ENCODE data around the gene CPVL.

Gene CPVL

DNA sequence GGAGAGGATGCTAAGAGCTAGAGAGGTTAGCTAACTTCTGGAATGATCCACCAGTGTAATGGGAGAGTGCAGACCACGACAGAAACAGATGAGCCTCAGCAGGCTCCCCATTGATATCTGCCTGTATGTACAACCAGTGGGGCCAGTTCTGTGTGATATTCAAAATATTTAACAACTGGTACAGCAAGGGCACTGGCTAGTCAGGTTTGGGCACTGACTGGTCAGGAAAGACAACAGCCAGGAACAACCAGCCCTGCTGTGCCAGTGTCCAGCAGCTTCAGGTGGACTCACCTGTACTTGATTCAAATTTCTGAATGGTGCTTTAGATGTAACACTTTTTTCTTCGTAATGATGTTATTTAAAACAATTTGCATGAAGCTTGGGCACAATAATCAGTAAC lies 182.3 kb downstream of the CPVL start:
- Histone ChIP-seq H3K79me2 (ENCODE audit: insufficient read depth, low read length) (no peaks in the 10 kb centered on the region), H3K36me3 (ENCODE audit: insufficient read depth, low read length) (no peaks in the 10 kb centered on the region), H3K4me2 (ENCODE audit: insufficient read depth, low read length) (no peak overlapping the region), H4K20me1 (ENCODE audit: insufficient read depth, low read length) (no peaks in the 10 kb centered on the region), H3K4me3 (ENCODE audit: low read depth in 1 of 2, low read length in 2 of 2) (no peak overlapping the region), H2AFZ (ENCODE audit: low read depth, low read length) (no peak overlapping the region), H3K4me1 (ENCODE audit: insufficient read depth, low read length) (no peaks in the 10 kb centered on the region), H3K27me3 (ENCODE audit: insufficient read depth, low read length, poor library complexity) (no peaks in the 10 kb centered on the region), H3K9me3 (ENCODE audit: insufficient read depth, low read length, severe bottlenecking) (no peaks in the 10 kb centered on the region), H3K9ac (ENCODE audit: low read depth, low read length) (no peak overlapping the region), H3K27ac (ENCODE audit: low read length) (no peak overlapping the region)
- ATAC-seq (ENCODE audit: insufficient read depth, low read depth), result no peak
- DNase-seq, result no peak
- TF ChIP-seq, protein P1, sequence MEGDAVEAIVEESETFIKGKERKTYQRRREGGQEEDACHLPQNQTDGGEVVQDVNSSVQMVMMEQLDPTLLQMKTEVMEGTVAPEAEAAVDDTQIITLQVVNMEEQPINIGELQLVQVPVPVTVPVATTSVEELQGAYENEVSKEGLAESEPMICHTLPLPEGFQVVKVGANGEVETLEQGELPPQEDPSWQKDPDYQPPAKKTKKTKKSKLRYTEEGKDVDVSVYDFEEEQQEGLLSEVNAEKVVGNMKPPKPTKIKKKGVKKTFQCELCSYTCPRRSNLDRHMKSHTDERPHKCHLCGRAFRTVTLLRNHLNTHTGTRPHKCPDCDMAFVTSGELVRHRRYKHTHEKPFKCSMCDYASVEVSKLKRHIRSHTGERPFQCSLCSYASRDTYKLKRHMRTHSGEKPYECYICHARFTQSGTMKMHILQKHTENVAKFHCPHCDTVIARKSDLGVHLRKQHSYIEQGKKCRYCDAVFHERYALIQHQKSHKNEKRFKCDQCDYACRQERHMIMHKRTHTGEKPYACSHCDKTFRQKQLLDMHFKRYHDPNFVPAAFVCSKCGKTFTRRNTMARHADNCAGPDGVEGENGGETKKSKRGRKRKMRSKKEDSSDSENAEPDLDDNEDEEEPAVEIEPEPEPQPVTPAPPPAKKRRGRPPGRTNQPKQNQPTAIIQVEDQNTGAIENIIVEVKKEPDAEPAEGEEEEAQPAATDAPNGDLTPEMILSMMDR (IDR thresholded peaks at IDR 0.05; ENCODE audit: borderline replicate concordance, extremely low read depth, low read length, poor library complexity, severe bottlenecking), result no peak
- TF ChIP-seq EZH2 (IDR thresholded peaks at IDR 0.05; ENCODE audit: borderline replicate concordance, low read depth, low read length, severe bottlenecking), result no peak

DNA sequence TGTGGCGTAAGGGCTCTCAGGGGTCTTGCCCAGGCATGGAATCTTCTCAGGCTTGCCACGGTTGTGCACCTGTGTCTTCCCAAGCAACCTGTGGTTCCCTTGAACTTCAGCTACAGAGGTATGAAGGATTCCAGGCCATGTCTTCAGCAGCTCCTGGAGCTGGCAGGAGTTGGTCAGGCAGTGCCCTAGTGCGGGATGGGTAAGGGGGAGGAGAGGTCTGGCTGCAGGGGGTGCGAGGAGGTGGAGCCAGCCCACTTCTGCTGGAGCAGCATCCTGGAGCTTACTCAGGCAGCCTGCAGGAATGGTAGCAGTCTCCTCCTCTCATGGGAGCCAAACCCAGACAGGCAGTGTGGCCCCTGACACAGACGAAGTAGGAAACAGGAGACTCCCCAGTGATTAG lies 184.4 kb downstream of the CPVL start:
- no peak for ATAC-seq (ENCODE audit: insufficient read depth, low read depth)
- no peak overlapping the region for H3K4me2 ChIP-seq (ENCODE audit: insufficient read depth, low read length)
- H2AFZ ChIP-seq (ENCODE audit: low read depth, low read length), result no peak overlapping the region
- no peaks in the 10 kb centered on the region for H3K27me3 ChIP-seq (ENCODE audit: insufficient read depth, low read length, poor library complexity)
- H4K20me1 ChIP-seq (ENCODE audit: insufficient read depth, low read length), result no peaks in the 10 kb centered on the region
- no peak overlapping the region for H3K9ac ChIP-seq (ENCODE audit: low read depth, low read length)
- H3K36me3 ChIP-seq (ENCODE audit: insufficient read depth, low read length), result no peaks in the 10 kb centered on the region
- TF ChIP-seq, protein P1 (IDR thresholded peaks at IDR 0.05; ENCODE audit: borderline replicate concordance, extremely low read depth, low read length, poor library complexity, severe bottlenecking), result no peak
- TF ChIP-seq EZH2 (IDR thresholded peaks at IDR 0.05; ENCODE audit: borderline replicate concordance, low read depth, low read length, severe bottlenecking), result no peak
- no peak overlapping the region for H3K27ac ChIP-seq (ENCODE audit: low read length)
- H3K79me2 ChIP-seq (ENCODE audit: insufficient read depth, low read length), result no peaks in the 10 kb centered on the region
- no peak for DNase-seq
- no peaks in the 10 kb centered on the region for H3K4me1 ChIP-seq (ENCODE audit: insufficient read depth, low read length)
- H3K4me3 ChIP-seq (ENCODE audit: low read depth in 1 of 2, low read length in 2 of 2), result no peak overlapping the region
- H3K9me3 ChIP-seq (ENCODE audit: insufficient read depth, low read length, severe bottlenecking), result peaks cover 5% of the 10 kb centered on the region

DNA sequence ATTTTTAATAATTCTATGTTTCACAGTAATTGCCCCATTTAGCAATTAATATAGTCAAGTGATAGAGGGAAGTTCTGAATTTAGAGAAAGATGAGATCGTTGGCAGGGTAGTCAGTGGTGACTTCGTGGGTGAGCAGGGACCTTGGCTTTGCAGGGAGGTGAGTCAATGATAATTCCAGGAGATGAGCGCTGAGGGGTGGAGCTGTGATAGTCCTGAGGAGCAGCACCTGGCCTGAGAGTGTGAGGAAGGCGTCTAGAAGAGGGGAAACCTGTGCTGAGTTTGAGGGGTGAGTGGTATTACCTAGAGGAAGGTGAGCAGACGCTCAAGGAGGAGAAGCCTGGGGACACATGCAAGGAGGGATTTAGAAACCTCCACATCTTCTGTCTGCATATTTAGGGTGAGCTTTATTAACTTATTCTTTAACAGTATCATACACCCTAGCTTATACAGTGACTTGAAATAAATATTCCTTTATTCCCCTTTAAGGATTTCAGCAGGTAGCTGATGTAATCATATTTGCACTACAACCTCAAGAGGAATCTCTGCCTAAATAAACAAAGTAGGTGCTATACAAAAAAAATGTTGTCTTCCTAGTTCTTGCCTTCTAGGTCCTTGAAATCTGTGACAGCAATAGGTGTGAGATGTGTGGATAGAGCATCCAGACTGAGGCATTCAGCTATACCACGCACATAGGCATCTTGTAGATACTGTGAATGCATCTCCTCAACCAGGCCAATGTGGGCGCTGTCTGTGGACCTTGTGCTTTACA lies 186.1 kb downstream of the CPVL start:
- Histone ChIP-seq H3K4me3 (ENCODE audit: low read depth in 1 of 2, low read length in 2 of 2) (no peak overlapping the region), H3K27ac (ENCODE audit: low read length) (no peak overlapping the region), H3K27me3 (ENCODE audit: insufficient read depth, low read length, poor library complexity) (no peaks in the 10 kb centered on the region), H3K4me1 (ENCODE audit: insufficient read depth, low read length) (no peaks in the 10 kb centered on the region), H3K4me2 (ENCODE audit: insufficient read depth, low read length) (no peak overlapping the region), H3K9ac (ENCODE audit: low read depth, low read length) (no peak overlapping the region), H4K20me1 (ENCODE audit: insufficient read depth, low read length) (no peaks in the 10 kb centered on the region), H2AFZ (ENCODE audit: low read depth, low read length) (no peak overlapping the region), H3K79me2 (ENCODE audit: insufficient read depth, low read length) (no peaks in the 10 kb centered on the region), H3K9me3 (ENCODE audit: insufficient read depth, low read length, severe bottlenecking) (peaks cover 7% of the 10 kb centered on the region), H3K36me3 (ENCODE audit: insufficient read depth, low read length) (no peaks in the 10 kb centered on the region)
- TF ChIP-seq EZH2 (IDR thresholded peaks at IDR 0.05; ENCODE audit: borderline replicate concordance, low read depth, low read length, severe bottlenecking), result no peak
- TF ChIP-seq, protein P1 (IDR thresholded peaks at IDR 0.05; ENCODE audit: borderline replicate concordance, extremely low read depth, low read length, poor library complexity, severe bottlenecking), result no peak
- no peak for DNase-seq
- ATAC-seq (ENCODE audit: insufficient read depth, low read depth), result no peak
